ENCODE results near the gene LSM10.

The LSM10 gene

DNA sequence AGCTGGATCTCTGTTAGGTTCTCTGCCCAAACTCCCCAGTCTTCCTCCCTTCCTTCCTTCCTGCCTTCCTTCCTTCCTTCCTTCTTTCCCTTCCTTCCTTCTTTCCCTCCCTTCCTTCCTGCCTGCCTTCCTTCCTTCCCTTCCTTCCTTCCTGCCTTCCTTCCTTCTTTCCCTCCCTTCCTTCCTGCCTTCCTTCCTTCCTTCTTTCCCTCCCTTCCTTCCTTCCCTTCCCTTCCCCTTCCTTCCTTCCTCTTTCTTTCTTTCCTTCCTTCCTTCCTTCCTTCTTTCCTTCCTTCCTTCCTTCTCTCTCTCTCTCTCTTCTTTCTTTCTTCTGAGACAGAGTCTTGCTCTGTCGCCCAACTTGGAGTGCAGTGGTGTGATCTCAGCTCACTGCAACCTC lies 8.7 kb upstream of the LSM10 start:
- no peak for DNase-seq

DNA sequence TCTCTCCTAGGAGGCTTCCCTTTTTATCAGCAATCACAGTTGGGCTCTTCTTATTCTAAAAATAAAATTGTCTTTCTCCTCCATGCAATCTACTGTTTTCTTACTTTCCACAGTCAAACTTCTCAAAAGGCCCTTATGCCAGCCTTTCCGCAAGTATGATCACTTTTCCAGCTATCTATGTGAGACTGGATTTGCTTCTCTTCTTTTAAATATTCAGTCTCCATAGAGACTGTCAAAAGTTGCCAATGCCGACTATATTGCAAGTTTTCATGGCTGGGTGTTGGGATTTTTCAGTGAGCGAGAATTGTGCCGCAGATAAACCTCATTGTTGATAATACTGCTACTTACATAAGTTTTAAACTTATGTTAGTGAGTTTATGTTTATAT lies 4.8 kb upstream of the LSM10 start:
- DNase-seq = no peak

DNA sequence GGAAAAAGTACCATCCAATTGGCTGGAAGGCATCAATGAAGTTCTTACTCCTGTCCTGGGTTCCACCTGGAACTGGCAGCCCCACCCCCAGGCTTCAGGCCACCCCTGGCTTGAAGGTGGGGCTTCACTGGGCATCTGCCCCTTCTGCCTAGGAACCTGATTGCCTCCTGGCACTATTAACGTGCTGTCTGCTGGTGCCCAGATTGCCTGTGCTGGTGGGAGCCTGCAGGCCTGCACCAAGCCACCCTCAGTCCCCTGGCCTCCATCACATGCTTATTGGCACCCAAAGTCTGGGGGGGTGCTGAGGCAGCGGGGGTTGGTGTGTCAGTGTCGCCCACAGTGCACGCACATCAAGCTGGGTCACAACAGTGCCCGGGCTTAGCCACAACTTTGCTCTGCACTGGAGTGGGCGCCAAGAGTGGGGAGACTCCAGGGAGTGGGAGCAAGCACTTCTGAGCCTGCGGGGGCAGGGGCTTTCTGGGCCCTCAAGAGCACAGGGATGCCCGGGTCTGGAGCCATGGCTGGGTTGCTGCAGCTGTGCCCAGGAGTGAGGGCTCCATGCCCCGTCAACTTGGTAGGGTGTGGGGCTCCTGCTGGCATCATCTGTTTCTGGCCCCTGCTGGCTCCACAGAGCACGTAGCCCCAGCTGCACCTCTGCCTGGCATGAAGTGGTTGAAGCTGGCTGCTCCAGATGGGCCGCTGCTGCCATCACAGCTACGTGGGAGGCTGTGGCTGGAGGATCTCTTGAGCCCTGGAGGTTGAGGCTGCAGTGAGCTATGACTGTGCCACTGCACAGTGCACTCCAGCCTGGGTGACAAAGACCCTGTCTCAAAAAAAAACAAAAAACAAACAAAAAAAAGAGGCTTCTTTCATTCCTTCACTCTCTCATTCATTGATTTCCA lies 4.1 kb upstream of the LSM10 start:
- DNase-seq = no peak

GRCh38 chr1:36400825-36401601 lies 3.3 kb upstream of the LSM10 start:
- DNase-seq = no peak

- no peak for DNase-seq
Measured at GRCh38 chr1:36400514-36400824, 2.8 kb upstream of the LSM10 start.

DNA sequence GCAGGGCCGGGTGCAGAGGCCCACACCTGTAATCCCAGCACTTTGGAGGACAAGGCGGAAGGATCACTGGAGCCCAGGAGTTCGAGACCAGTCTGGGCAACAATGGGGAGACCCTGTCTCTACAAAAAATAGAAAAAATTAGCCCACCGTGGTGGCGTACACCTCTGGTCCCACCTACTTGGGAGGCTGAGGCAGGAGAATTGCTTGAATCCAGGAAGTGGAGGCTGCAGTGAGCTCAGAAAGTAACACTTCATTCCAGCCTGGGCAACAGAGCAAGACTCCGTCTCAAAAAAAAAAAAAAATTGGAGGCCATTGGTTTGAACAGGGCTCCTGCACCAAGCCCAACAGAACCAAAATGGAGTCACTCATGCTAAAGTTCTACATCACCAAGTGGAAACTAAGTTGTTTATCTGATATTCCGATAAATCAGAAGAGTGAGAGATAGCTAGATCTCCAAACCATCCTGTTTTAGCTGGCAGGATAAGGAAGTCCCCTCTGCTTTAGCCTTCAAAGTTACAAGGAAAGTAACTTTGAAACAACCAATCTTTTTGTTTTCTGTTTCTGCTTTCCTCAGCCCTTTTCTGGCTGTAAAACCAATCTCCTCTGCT lies 766 bp upstream of the LSM10 start:
- no peak for DNase-seq

GRCh38 chr1:36397083-36397377 lies 678 bp downstream of the LSM10 start:
- no peak for DNase-seq

GRCh38 chr1:36396359-36396758 lies 1.3 kb downstream of the LSM10 start:
- no peak for DNase-seq

- DNase-seq = no peak
Measured at GRCh38 chr1:36393686-36394085, 4.0 kb downstream of the LSM10 start.

GRCh38 chr1:36392836-36393235 lies 4.9 kb downstream of the LSM10 start:
- no peak for DNase-seq

GRCh38 chr1:36391271-36391670 lies 6.4 kb downstream of the LSM10 start:
- no peak for DNase-seq

GRCh38 chr1:36390411-36390810 lies 7.3 kb downstream of the LSM10 start:
- no peak for DNase-seq

GRCh38 chr1:36389999-36390398 lies 7.7 kb downstream of the LSM10 start:
- DNase-seq = no peak

DNA sequence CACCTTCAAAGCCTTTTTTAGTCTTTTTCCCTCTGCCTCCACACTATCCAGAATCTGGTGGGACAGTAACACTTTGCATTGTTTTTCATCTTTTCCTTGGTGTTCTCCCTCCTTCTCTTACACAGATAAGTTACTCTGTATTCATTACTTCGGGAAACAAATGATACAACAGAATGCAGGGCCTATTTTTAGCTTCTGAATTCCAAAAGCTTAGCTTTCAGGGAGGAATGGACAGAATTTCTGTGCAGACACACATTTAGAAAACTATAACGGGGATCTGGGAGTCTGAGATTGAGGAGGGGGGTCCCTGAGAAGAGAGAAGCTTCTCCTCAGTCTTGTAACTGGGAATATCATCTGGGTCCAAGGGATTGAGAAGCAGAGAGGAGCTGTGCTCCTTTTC lies 8.4 kb downstream of the LSM10 start:
- no peak for DNase-seq

DNA sequence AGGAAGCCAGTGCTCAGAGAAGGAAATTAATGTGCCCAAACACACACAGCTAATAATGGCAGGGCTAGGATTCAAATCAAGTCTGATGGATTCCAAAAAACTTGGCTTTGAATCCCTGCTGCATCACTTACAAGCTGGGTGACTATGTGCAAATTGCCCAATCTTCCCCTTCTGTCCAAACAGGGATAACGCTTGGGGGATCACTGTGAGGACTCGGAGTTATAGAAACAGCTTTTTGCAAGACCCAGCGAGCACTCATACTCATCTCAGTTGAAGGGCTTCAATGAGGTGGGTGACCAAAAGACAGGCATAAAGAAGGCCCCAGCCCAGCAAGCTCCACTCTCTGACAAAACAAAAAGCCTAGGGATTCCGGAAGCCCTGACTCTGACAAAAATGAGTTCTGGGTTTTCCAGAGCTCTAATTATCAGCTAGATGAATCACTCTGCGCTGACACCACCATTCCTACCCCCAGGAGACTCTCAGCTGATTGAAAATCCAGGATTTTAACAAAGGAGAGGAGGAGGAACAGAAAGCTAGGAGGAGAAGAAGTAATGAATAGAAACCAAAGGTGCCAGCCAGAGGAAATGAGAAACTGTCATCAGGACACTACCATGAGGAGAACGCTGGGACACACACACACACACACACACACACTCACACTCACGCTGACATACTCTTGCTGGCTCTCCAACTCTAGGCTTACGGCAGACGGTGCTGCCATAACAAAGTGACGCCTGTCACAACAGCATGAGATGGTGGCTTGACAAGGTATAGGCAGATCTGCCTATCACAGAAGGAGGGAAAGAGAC lies 10.4 kb downstream of the LSM10 start:
- no peak for DNase-seq

DNA sequence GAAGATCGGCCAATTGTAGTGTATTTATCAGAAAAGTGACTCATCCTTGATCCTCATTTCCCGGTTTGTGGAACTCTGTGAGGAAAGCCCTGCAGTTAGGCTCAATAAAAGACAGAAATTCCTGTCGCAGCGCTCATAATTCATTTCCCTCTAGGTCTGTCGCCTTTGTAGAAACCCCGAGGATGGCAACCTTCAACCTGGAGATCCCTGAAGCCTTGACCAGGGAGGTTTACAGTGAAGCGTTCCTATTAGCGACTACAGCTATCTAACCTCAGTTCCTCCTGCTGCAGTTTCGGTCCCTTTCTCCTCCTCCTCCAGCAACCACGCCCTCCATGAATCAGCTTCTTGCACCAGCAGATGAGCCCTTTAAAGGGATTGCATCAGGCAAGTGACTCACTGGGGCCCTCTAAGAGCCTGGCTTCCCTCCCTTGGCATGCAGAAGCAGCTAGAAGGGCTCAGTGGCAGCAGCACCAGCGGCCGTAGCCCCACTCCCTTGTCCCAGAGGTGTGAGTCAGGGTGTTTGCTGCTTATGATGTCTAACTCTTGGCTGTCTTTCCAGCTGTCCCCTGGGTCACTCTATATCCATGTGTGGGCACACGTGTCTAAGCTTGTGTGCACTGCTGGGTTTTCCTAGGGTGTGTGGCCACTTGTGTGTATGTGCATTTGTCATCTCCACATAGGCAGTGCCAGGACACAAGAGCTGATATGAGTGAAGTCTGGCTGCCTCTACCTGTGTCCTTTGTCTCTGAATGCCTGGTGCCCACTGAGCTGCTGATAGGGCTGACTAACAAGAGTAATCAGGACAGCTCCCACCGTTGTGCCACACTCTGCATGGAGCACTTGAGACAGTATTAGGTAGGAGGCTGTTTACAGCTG lies 11.2 kb downstream of the LSM10 start:
- DNase-seq = peak; percentile 15 to 65

DNA sequence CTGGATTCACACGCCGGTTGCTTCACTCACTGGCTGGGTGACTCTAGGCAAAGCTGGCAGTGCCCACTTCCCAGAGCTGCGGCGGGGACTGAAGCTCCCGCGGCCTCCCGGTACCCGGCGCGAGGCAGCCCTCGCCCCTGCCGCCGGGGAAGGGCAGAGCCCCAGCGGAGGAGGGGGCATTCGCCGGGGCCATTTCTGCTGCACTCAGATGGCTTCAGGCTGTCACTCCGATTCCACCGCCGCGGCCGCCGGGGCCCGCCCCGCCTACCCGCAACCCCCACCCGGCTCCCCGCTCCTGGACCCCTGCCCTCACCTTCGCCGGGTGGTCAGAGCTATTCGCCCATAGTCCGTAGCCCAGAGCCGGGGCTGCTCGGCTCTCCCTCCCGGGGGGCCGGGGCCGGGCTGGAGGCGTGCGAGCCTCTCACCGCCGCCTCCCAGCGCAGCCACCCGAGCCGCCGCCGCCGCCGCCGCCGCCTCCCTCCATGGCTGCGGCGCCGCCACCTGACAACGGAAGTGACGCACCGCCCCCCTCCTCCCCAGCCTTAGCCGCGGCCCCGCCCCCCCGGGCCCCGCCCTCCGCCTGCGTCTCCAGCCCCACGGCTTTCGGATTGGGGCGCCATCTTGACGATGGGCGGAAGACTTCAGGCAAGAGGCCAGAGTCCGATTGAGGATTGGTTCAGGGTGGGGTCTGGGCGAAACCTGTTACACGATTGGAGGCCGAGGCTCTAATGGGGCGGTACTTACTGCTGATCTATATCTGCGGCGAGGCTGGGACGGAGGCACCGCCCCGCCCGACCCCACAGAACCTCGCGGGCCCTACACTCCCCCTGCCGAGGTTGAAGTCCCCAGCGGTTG lies 12.1 kb downstream of the LSM10 start, which contains the start of gene STK40:
TSS of gene STK40 (minus strand) at position 515 of the 855 bp plus-strand sequence. CDS start 24,592 bp downstream, outside the sequence.
- DNase-seq = peak; percentile 89 to 94

GRCh38 chr1:36384542-36385409 lies 12.9 kb downstream of the LSM10 start:
- DNase-seq = peak in 1 of 2 experiments; percentile 54

DNA sequence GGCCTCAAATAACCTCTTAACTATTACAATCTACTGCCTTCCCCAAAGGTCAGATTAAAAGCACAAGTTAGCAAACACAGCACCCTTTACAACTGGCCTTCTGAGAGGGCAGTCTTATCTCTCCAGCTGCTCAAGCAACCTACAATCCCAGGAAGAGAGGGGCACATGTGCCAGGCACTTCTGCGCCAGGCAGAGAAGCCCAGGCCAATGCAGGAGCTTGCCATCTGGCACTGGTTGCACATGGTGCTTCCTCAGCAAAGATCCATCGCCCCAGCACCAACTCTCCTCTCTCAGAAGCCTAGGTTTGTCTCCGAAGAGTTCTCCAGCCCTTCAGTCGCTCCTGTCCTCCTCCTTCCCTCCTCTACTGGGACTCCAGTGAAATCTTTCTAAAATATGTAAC lies 14.5 kb downstream of the LSM10 start:
- DNase-seq = no peak

DNA sequence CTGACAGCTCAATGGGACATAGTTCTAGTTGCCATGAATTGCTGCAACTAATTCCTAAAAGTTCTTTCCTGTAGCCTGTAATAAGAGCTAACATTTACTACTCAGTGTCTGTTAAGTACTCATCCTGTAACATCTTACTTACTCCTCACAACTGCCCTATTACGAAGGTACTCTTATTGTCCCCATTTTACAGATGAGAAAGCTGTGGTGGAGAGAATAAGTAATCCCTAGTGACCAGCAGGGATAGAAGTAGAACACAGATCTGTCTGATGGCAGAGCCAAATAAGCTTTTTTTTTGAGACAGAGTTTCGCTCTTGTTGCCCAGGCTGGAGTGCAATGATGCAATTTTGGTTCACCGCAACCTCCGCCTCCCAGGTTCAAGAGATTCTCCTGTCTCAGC lies 15.0 kb downstream of the LSM10 start:
- no peak for DNase-seq
